ENCODE measurements around the gene RBBP8NL.

Gene RBBP8NL

DNA sequence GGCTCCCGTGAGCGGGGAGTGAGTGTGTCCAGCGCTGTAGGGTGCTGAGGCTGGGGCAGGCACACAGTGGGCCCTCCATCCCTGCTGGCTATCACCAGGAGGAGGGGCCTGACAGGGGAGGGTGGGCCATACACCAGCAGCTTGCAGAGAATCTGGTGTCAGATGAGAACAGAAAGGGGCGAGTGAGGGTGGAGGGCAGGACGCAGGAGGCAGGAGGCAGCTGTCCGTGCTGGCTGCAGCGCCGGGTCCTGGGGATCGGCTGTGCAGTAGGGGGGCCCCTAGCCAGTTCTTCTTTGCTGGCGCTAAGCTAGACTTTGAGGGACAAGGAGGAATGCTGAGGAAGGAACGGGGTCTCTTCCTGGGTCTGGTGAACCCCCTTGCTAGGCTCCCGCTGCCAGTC, 18.7 kb downstream of the RBBP8NL start:
- DNase-seq (ENCODE audit: low read depth), result no peak
- in situ Hi-C loops (cut with HindIII; ENCODE audit: low sequenced_read_pairs), result no loop called here
- TF ChIP-seq, protein P1, sequence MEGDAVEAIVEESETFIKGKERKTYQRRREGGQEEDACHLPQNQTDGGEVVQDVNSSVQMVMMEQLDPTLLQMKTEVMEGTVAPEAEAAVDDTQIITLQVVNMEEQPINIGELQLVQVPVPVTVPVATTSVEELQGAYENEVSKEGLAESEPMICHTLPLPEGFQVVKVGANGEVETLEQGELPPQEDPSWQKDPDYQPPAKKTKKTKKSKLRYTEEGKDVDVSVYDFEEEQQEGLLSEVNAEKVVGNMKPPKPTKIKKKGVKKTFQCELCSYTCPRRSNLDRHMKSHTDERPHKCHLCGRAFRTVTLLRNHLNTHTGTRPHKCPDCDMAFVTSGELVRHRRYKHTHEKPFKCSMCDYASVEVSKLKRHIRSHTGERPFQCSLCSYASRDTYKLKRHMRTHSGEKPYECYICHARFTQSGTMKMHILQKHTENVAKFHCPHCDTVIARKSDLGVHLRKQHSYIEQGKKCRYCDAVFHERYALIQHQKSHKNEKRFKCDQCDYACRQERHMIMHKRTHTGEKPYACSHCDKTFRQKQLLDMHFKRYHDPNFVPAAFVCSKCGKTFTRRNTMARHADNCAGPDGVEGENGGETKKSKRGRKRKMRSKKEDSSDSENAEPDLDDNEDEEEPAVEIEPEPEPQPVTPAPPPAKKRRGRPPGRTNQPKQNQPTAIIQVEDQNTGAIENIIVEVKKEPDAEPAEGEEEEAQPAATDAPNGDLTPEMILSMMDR (IDR thresholded peaks at IDR 0.05; ENCODE audit: low read depth, low read length, missing control alignments), result no peak
- no peak overlapping the region for H3K4me3 ChIP-seq (ENCODE audit: low read depth, low read length)

DNA sequence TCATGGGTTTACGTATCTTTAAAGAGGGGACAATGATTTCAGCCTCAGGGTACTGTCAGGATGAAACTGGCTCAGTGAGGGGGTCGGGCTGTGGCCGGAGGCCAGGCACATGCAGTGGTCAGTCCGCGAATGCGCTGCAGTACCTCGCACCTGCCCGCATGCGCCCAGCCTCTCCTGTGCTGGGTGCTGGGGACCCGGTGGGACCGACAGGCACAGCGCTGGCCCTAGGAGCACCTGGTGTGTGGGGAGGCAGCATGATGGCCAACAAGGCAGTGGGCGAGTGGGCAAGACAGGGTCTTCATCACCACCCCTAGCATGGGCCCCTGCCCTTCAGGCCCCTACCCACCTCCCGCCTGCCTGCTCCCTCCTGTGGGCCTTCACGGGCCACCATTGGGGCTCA, 19.3 kb downstream of the RBBP8NL start:
- TF ChIP-seq, protein P1 (IDR thresholded peaks at IDR 0.05; ENCODE audit: low read depth, low read length, missing control alignments), result no peak
- in situ Hi-C loops (cut with HindIII; ENCODE audit: low sequenced_read_pairs), result no loop called here
- DNase-seq (ENCODE audit: low read depth), result no peak
- H3K4me3 ChIP-seq (ENCODE audit: low read depth, low read length), result no peak overlapping the region

- TF ChIP-seq, protein P1 (IDR thresholded peaks at IDR 0.05; ENCODE audit: low read depth, low read length, missing control alignments), result no peak
- in situ Hi-C loops (cut with HindIII; ENCODE audit: low sequenced_read_pairs), result no loop called here
- H3K4me3 ChIP-seq (ENCODE audit: low read depth, low read length), result peak within 1 kb of the TSS; percentile 54
- peak; percentile 76 for DNase-seq (ENCODE audit: low read depth)
Measured at GRCh38 chr20:62407221-62407992, 19.9 kb downstream of the RBBP8NL start, which contains the start of gene CABLES2. CABLES2 (minus strand) TSS chr20:62407285; CDS start chr20:62407276, 9 bp downstream.

GRCh38 chr20:62406635-62407176, 20.6 kb downstream of the RBBP8NL start:
- no peak for DNase-seq (ENCODE audit: low read depth)
- in situ Hi-C loops (cut with HindIII; ENCODE audit: low sequenced_read_pairs), result no loop called here
- peak overlapping the region; percentile 54 for H3K4me3 ChIP-seq (ENCODE audit: low read depth, low read length)
- TF ChIP-seq, protein P1 (IDR thresholded peaks at IDR 0.05; ENCODE audit: low read depth, low read length, missing control alignments), result no peak

- peak overlapping the region; percentile 54 for H3K4me3 ChIP-seq (ENCODE audit: low read depth, low read length)
- TF ChIP-seq, protein P1 (IDR thresholded peaks at IDR 0.05; ENCODE audit: low read depth, low read length, missing control alignments), result no peak
- in situ Hi-C loops (cut with HindIII; ENCODE audit: low sequenced_read_pairs), result no loop called here
- DNase-seq (ENCODE audit: low read depth), result no peak
Measured at GRCh38 chr20:62405981-62406513, 21.3 kb downstream of the RBBP8NL start.

DNA sequence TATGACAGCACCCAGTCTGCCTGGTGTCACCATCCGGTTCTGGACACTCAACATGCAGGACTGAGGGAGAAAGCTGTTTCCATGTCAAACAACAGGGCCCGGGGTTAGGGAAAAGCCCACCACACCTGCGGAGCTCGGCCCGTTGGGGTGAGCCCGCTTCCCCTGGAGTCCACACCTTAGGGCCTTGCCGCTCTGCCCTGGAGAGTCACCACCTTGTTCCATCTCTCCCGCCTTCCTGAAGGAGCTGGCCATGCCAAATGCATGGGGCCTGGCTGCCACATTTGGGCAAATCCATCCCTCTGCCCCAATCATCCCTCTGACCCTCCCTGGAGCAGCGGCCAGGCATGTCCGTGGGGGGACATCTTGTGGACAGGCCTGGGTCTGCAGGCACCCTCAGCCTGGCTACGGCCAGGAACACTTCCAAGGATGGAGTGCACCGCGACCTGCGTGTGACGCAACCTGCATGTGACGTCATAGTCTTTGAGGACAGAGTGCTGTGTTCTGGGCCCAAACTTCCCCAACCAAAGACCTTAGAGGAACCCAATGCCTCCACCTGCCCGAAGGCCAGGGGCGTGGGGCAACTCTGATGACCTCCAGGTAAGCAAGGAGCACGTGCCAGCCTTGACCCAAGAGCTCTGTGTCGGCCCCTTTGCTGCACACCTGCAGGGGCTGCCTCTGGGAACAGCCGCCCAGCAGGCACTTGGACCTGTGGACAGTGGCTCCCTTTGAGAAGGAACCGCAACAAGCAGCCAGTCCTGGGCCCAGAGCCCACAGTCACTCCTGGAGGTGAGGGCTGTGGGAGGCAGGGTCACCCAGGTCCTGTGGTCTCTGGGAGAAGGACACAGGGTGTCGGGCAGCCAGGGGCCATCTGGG, 22.0 kb downstream of the RBBP8NL start:
- DNase-seq (ENCODE audit: low read depth), result peak; percentile 27
- TF ChIP-seq, protein P1 (IDR thresholded peaks at IDR 0.05; ENCODE audit: low read depth, low read length, missing control alignments), result peak; percentile 74
- in situ Hi-C loops (cut with HindIII; ENCODE audit: low sequenced_read_pairs), result no loop called here
- H3K4me3 ChIP-seq (ENCODE audit: low read depth, low read length), result no peak overlapping the region
